IPS-20b (cell line): Measurements from ENCODE around the gene CEP57.
A peak's percentile ranks its signal among the peaks of the same experiment; 100 is the strongest.

Experiments used
- H3K27ac ChIP-seq: one replicate; pipeline ENCODE4 v1.5.1; 2013; ENCODE audit warnings: low read length
- H3K27me3 ChIP-seq: 2 replicates; pipeline ENCODE4 v1.6.1; 2013; ENCODE audit warnings: mild to moderate bottlenecking, low read length, inconsistent platforms; ENCODE audit not compliant: insufficient read depth
- H3K36me3 ChIP-seq: 2 replicates; pipeline ENCODE4 v1.6.1; 2013; ENCODE audit warnings: low read depth, mild to moderate bottlenecking, inconsistent platforms, low read length, moderate library complexity; ENCODE audit not compliant: insufficient read depth
- H3K4me1 ChIP-seq: 2 replicates; pipeline ENCODE4 v1.6.1; 2013; ENCODE audit warnings: mild to moderate bottlenecking, control low read depth, inconsistent platforms, low read length, moderate library complexity; ENCODE audit not compliant: insufficient read depth
- H3K4me3 ChIP-seq: 2 replicates; pipeline ENCODE4 v1.5.1; 2013; ENCODE audit warnings: mild to moderate bottlenecking, low read length, inconsistent platforms
- H3K9ac ChIP-seq: 2 replicates; pipeline ENCODE4 v1.6.1; 2013; ENCODE audit warnings: low read depth, mild to moderate bottlenecking, inconsistent platforms, low read length, moderate library complexity
- H3K9me3 ChIP-seq: 2 replicates; pipeline ENCODE4 v1.6.1; 2013; ENCODE audit warnings: mild to moderate bottlenecking, low read depth, low read length, inconsistent platforms; ENCODE audit not compliant: insufficient read depth

CEP57 gene

DNA sequence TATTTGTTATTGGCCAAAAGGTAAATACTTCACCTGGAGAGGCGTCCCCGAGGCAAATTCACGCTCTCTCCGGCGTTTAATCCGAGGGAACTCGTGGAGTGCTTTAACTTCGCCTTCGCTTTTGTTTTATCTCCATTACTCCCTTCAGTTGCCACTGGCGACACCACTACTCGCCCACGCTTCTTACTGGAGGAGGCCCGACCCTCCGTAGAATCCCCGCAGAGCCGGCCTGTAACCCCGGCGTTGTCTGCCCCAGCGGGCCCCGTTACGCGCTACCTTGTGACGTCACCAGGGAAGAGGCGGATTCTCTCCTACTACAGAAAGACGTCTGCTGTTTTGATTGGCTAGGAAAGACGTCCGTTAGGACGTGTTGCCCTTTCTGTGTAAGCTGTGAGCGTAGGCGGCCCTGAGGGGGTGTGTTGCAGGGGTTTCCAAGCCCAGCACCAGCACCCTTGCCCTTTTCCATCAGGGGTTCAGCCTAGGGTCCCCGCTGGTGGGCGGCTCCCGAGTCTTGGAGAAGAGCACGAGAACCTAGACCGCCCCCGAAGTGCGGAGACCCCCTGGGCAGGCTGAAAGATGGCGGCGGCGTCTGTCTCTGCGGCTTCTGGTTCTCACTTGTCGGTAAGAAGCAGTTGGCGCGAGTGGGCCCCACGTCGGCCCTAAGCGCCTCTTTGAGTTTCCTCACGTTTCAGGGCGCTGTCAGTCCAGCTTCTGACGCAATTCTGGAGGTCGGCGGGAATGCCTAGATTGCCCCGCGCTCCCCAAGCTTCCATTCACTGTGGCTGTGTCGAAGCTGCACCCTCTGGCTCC is at the start of gene CEP57:
Gene CEP57, plus strand, starts transcription at position 376 of the 810 bp plus-strand sequence. Its CDS starts 201 bp downstream, at position 577.
- H3K27ac ChIP-seq: peak within 1 kb of the TSS; percentile 91
- peaks cover 28% of the 10 kb centered on the region for H3K36me3 ChIP-seq
- H3K9ac ChIP-seq: peak within 1 kb of the TSS; percentile 98
- no peaks in the 10 kb centered on the region for H3K27me3 ChIP-seq
- H3K4me3 ChIP-seq: peak within 1 kb of the TSS; percentile 94
- no peaks in the 10 kb centered on the region for H3K9me3 ChIP-seq
- peaks cover 7% of the 10 kb centered on the region; the same call in 1 of the 2 replicates for H3K4me1 ChIP-seq

DNA sequence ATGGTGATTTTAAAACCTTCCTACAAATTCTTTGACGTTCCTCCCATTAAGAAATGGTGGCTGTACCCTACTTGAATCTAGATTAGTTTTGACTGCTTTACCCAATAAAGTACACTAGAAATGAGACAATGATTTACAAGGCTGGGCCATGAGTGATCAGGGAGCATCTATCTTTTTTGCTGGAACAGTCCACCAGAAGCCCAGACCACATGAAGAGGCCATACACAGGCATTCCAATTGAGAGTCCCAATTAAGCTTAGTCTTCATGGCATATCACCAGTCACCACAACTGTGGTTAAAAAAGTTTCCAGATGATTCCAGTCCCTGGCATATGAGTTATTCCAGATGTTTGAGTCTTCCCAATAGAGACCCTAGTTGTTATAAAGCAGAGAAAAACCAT is 40.2 kb upstream of the CEP57 start:
- no peak overlapping the region for H3K27ac ChIP-seq
- no peaks in the 10 kb centered on the region for H3K27me3 ChIP-seq
- H3K4me1 ChIP-seq: no peaks in the 10 kb centered on the region
- H3K36me3 ChIP-seq: no peaks in the 10 kb centered on the region
- no peaks in the 10 kb centered on the region for H3K9me3 ChIP-seq
- H3K9ac ChIP-seq: no peak overlapping the region
- no peak overlapping the region for H3K4me3 ChIP-seq

DNA sequence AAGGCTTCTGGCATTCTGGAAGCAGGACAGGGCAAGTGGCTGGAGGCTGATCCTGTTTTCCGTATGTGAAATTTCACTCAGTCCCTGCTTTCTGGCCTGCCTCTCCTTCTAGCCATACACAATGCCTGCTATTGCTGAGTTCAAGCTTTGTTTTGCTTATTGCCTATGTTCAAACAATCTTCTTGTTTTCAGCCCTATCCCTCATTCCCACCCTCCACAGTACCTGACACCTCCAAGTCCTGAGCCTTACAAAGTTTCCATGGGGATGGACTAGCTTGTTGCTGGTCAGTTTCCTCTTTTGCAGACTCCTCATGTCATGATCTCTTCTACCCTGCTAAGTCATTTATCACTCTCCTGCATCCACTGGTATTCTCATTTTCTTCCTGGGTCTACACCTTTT is 38.8 kb upstream of the CEP57 start:
- no peaks in the 10 kb centered on the region for H3K27me3 ChIP-seq
- no peaks in the 10 kb centered on the region for H3K4me1 ChIP-seq
- H3K9ac ChIP-seq: no peak overlapping the region
- H3K4me3 ChIP-seq: no peak overlapping the region
- no peaks in the 10 kb centered on the region for H3K36me3 ChIP-seq
- H3K9me3 ChIP-seq: no peaks in the 10 kb centered on the region
- H3K27ac ChIP-seq: no peak overlapping the region

DNA sequence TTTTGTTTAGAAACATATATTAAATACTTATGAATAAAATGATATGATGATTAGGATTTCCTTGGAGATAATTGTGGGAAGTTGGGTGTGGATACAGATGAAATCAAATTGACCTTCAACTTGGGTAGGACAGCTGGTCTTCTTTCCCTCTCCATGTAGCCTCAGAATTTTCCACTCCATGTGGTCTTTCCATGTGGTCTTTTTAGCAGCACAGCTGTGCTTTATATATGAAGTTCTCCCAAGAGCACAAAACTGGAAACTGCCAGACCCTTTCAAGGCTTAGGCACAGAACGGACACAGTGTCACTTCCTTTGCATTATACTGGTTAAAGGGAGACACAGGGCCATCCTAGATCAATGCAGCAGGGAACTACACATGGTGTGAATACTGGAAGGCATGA is 29.4 kb upstream of the CEP57 start:
- Histone ChIP-seq H3K9ac (no peak overlapping the region), H3K27ac (no peak overlapping the region), H3K9me3 (no peaks in the 10 kb centered on the region), H3K4me1 (no peaks in the 10 kb centered on the region), H3K27me3 (no peaks in the 10 kb centered on the region), H3K36me3 (no peaks in the 10 kb centered on the region), H3K4me3 (no peak overlapping the region)

DNA sequence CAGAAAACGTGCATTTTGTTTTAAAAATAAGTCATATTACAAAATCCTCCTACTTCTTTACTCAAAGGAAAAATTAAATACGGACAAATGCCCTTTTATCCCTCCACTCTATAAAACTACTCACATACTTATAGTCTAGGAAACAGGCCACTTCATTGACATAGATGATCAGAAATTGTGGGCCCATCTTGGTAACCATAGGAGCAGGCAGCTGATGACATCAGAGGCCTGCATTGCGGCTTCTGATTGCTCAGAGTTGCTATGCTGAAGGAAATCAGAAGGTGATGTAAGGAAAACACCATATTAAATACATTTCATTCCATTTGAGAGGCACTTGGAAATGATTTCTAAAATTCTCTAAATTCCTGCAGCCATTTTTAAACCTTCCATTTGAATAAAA is 27.8 kb upstream of the CEP57 start:
- Histone ChIP-seq H3K27ac (no peak overlapping the region), H3K36me3 (no peaks in the 10 kb centered on the region), H3K9ac (no peak overlapping the region), H3K4me3 (no peak overlapping the region), H3K9me3 (no peaks in the 10 kb centered on the region), H3K27me3 (no peaks in the 10 kb centered on the region), H3K4me1 (no peaks in the 10 kb centered on the region)

DNA sequence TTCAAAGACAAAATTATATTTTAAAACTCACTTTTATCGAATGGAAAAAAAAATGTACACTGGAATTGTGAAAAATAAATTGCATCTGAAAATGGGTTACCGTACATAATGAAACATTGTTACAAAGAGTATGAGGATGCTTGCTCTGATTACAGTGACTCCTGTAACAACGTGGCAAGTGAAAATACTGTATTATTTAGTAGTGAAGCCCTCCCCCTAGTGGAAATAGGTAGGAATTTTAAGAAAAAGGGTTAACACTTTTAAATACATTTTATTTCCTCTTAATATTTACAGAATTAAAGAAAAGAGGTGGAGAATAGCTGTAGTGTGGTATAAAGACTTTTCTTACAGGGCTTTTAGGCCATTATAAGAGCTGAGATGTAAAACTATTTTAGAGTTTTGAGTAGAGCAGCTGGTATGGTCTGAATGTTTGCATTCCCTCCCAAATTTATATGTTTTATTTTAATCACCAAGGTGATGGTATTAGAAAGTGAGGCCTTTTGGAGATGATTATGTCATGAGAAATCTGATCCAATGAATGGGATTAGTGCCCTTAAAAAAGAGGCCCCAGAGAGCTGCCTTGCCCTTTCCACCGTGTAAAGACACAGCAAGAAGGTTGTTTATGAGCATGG is 25.9 kb upstream of the CEP57 start:
- Histone ChIP-seq H3K9ac (no peak overlapping the region), H3K27me3 (no peaks in the 10 kb centered on the region), H3K36me3 (peaks cover 15% of the 10 kb centered on the region), H3K9me3 (no peaks in the 10 kb centered on the region), H3K27ac (no peak overlapping the region), H3K4me1 (no peaks in the 10 kb centered on the region), H3K4me3 (no peak overlapping the region)

DNA sequence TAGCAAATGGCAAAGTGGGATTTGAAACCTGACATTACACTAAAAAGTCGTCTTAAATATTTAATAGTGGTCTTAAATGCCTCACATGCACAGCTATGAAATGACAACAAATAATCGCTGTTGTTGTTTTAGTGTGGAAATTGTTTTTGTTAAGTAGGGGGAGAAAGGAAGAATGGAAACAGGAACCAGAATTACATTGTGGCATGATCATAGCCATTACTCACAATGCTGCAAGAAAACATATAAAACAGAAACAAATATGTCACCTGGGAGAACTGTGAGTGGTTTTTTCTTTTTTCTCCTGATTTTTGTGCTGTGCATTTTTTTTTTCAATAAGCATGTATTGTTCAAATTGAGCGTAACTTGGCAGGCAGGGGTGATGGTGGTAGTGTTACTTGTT is 23.6 kb upstream of the CEP57 start:
- Histone ChIP-seq H3K9me3 (no peaks in the 10 kb centered on the region), H3K27ac (no peak overlapping the region), H3K4me3 (no peak overlapping the region), H3K4me1 (no peaks in the 10 kb centered on the region), H3K27me3 (no peaks in the 10 kb centered on the region), H3K36me3 (peaks cover 34% of the 10 kb centered on the region), H3K9ac (no peak overlapping the region)

DNA sequence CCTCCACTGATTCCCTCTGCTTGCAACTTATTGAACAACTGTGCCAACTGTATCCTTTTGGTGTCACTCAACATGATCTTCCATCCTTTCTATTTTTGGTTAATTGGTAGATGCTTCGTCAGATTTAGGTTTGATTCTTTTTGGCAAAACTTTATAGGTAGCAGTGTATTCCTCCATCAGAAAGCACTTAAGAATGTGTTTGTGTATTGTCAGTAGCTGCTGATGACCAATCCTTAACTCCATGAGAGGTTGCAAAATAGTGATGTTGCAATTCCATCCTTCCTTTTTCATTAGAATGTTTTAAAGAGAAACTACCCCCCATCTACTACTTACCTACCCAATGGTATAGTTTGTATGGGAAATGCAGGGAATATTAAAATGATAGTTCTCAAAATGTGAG is 22.8 kb upstream of the CEP57 start:
- Histone ChIP-seq H3K36me3 (peaks cover 42% of the 10 kb centered on the region), H3K4me1 (no peaks in the 10 kb centered on the region), H3K27me3 (no peaks in the 10 kb centered on the region), H3K4me3 (no peak overlapping the region), H3K27ac (no peak overlapping the region), H3K9ac (no peak overlapping the region), H3K9me3 (no peaks in the 10 kb centered on the region)

DNA sequence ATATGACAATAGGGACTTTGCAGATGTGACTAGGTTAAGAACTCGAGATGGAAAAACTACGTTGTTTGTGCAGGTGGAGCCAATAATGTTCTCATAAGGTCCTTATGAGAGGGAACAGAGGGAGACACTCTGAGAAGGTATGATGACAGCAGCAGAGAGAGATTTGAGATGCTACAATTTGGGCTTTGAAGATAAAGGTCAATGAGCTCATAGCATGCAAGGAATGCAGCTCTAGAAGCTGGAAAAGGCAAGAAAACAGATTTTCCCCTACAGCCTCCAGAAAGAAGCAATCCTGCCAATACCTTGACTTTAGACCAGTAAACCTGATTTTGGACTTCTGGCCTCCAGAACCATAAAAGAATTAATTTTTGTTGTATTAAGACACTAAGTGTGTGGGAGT is 21.8 kb upstream of the CEP57 start:
- Histone ChIP-seq H3K36me3 (peaks cover 51% of the 10 kb centered on the region), H3K4me1 (no peaks in the 10 kb centered on the region), H3K9ac (no peak overlapping the region), H3K27ac (no peak overlapping the region), H3K9me3 (no peaks in the 10 kb centered on the region), H3K27me3 (no peaks in the 10 kb centered on the region), H3K4me3 (no peak overlapping the region)

DNA sequence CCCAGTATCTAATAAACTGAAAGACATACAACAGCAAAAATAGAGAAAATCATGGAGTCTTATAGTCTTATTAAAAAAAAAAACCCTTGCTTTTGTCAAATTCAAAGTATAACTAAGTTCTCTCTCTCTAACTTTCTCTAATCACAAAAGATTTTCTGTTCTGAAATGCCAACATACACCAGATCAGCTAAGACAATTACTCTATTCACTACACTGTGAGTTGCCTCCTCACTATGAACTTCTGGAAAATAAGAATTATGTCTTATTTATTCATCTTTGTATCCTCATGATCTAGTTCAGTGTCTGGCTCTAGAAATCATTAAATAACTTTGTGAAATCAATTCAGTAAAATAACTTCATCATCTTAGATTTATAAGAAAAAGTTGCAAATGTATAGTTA is 13.4 kb upstream of the CEP57 start:
- H3K9me3 ChIP-seq: no peaks in the 10 kb centered on the region
- H3K27me3 ChIP-seq: no peaks in the 10 kb centered on the region
- no peaks in the 10 kb centered on the region for H3K4me1 ChIP-seq
- no peak overlapping the region for H3K9ac ChIP-seq
- peaks cover 98% of the 10 kb centered on the region for H3K36me3 ChIP-seq
- no peak overlapping the region for H3K4me3 ChIP-seq
- H3K27ac ChIP-seq: no peak overlapping the region

DNA sequence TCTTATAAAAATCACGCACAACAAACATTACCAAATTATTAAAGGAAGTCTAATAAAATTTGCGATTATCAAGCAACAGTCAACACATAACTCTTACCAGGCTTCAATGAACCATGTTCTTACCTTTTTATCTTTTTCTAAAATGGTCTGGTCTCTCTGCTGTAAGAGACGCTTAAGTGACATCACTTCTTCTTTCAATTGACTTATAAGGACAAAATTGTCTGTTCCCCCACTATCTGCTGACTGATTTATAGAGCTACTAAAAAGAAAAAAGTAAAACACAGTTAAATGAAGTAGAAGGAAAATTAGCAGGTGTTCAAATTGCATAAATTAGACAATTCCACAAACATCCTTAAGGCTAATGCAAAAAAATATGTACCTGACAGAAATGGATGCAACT is 11.6 kb upstream of the CEP57 start:
- Histone ChIP-seq H3K4me1 (no peaks in the 10 kb centered on the region), H3K36me3 (peaks cover 100% of the 10 kb centered on the region), H3K9me3 (no peaks in the 10 kb centered on the region)

DNA sequence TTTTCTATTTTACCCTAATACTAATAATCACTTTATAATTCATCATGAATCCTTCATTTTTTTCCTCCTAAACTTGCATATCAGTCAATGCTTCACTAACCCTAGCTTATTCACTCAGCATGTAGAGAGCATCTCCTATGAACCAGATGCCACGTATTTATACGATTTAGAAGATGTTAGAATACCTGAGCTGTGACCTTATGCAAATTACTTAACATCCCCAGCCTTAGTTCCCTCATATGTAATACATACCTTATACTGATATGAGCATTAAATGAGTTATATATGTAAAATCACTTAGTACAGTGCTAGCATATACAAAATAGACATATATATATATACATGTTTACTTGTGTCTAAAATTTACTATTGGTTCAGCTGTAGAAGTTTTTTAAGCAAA is 9.8 kb upstream of the CEP57 start:
- H3K9me3 ChIP-seq: no peaks in the 10 kb centered on the region
- no peaks in the 10 kb centered on the region for H3K4me1 ChIP-seq
- H3K27me3 ChIP-seq: no peaks in the 10 kb centered on the region
- H3K27ac ChIP-seq: no peak overlapping the region
- H3K9ac ChIP-seq: no peak overlapping the region
- no peak overlapping the region for H3K4me3 ChIP-seq
- H3K36me3 ChIP-seq: peaks cover 98% of the 10 kb centered on the region

More for the DNA sequence above, 11.6 kb upstream of the CEP57 start:
- no peak overlapping the region for H3K9ac ChIP-seq
- H3K4me3 ChIP-seq: no peak overlapping the region
- H3K27ac ChIP-seq: no peak overlapping the region
- no peaks in the 10 kb centered on the region for H3K27me3 ChIP-seq
